ENCODE measurements around the gene KCP.

Gene KCP

DNA sequence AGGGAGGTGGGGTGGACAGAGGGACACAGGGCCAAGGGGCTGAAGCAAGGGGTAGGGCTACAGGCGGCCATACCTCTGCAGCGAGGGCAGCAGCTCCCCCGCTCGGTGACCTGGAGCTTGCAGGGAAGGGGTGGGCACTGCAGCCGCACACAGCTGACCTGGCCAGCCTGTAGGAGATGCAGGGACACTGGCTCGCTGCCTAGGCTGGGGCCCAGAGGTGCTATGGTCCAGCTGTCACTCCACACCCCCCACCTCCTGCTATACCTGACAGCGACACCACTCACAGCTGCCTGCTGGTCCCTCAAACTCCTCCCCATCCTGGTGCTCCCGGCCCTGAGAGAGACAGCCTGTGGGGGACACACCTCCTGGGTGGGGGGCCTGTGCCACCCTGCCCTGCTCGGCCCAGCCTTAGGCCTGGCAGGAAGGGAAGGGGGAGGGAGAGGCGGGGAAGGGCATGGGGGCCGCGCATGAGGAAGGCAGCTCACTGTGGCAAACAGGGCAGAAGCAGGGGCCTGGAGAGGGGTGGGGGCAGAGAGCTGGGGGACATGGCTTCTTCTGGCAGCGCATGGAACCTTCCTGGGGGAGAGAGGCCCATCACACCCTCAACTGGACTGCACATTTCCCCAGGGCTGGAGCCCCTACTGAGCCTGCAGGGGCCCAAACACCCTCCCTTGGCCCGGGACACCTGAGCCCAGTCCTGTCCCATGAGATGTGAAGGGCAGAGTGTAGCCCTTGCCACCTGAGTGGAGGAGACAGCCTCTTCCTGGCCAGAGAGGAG is 23.9 kb downstream of the KCP start:
- no peaks in the 10 kb centered on the region for H4K20me1 ChIP-seq (ENCODE audit: insufficient read depth, low read length)
- no peak for DNase-seq
- H3F3A ChIP-seq (ENCODE audit: insufficient read depth, low read length): no peaks in the 10 kb centered on the region
- no peak overlapping the region for H2AFZ ChIP-seq (ENCODE audit: low read length)
- peaks cover 5% of the 10 kb centered on the region for H3K4me1 ChIP-seq (ENCODE audit: low read length)
- no peak for TF ChIP-seq EZH2phosphoT487 (IDR thresholded peaks at IDR 0.05; ENCODE audit: low read length)
- TF ChIP-seq, protein P1, sequence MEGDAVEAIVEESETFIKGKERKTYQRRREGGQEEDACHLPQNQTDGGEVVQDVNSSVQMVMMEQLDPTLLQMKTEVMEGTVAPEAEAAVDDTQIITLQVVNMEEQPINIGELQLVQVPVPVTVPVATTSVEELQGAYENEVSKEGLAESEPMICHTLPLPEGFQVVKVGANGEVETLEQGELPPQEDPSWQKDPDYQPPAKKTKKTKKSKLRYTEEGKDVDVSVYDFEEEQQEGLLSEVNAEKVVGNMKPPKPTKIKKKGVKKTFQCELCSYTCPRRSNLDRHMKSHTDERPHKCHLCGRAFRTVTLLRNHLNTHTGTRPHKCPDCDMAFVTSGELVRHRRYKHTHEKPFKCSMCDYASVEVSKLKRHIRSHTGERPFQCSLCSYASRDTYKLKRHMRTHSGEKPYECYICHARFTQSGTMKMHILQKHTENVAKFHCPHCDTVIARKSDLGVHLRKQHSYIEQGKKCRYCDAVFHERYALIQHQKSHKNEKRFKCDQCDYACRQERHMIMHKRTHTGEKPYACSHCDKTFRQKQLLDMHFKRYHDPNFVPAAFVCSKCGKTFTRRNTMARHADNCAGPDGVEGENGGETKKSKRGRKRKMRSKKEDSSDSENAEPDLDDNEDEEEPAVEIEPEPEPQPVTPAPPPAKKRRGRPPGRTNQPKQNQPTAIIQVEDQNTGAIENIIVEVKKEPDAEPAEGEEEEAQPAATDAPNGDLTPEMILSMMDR (IDR thresholded peaks at IDR 0.05; ENCODE audit: low read length): no peak
- no peak for TF ChIP-seq EZH2 (optimal IDR thresholded peaks at IDR 0.05; ENCODE audit: low read depth, low read length)
- no peaks in the 10 kb centered on the region for H3K9me3 ChIP-seq (replicated peaks; ENCODE audit: insufficient read depth, low read length)
- no peaks in the 10 kb centered on the region for H3K9me2 ChIP-seq (replicated peaks; ENCODE audit: insufficient read depth, low read length)
- no peaks in the 10 kb centered on the region for H3K79me2 ChIP-seq (ENCODE audit: low read length)
- H3K4me3 ChIP-seq (ENCODE audit: low read length): no peak overlapping the region
- H3K27me3 ChIP-seq (replicated peaks; ENCODE audit: insufficient read depth, low read length): peaks cover 25% of the 10 kb centered on the region
- H3K27ac ChIP-seq (ENCODE audit: low read length): no peak overlapping the region
- no peak overlapping the region for H3K9ac ChIP-seq (ENCODE audit: low read length)
- H3K4me2 ChIP-seq (ENCODE audit: low read depth, low read length): no peak overlapping the region
- no peaks in the 10 kb centered on the region for H3K36me3 ChIP-seq (replicated peaks; ENCODE audit: insufficient read depth, low read length)

DNA sequence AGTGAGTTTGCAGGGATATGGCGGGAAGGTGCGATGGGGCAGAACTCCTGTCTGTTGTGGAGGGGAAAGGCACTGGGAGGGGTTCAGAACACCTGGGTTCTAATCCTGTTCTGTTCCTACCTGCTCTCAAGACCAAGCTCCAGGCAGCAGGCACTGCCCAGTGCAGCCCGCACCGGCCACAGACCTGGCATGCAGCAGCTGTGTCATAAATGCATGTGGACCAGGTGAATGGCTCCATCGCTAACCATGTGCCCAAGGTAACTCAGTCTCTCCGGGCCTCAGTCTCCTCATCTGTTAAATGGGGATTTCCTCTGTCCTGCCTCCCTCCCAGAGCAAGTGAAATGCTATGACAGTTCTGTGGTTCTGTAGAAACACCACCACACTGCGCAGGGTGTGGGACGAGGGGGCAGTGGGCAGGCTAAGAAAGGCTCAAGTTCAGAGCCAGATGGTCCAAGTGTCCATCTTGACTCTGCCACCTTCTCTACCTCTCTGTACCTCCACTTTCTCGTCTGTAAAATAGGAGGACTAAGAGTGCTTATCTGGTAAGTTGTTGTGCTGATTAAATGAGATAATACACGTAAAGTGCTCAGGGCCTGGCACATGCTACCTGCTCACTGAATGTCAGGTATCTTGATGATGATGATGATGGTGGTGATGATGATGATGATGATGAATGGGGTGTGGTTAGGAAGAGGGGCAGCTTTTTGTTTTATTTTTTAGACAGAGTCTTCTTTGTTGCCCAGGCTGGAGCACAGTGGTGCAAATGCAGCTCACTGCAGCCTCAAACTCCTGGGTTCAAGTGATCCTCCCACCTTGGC is 24.9 kb downstream of the KCP start:
- TF ChIP-seq, protein P1 (IDR thresholded peaks at IDR 0.05; ENCODE audit: low read length): no peak
- no peak for TF ChIP-seq EZH2 (optimal IDR thresholded peaks at IDR 0.05; ENCODE audit: low read depth, low read length)
- no peak for TF ChIP-seq EZH2phosphoT487 (IDR thresholded peaks at IDR 0.05; ENCODE audit: low read length)
- DNase-seq: no peak
- peaks cover 5% of the 10 kb centered on the region for H3K4me1 ChIP-seq (ENCODE audit: low read length)
- H3K9me2 ChIP-seq (replicated peaks; ENCODE audit: insufficient read depth, low read length): no peaks in the 10 kb centered on the region
- H3K9ac ChIP-seq (ENCODE audit: low read length): no peak overlapping the region
- H3K4me3 ChIP-seq (ENCODE audit: low read length): no peak overlapping the region
- H3K4me2 ChIP-seq (ENCODE audit: low read depth, low read length): no peak overlapping the region
- H3K27me3 ChIP-seq (replicated peaks; ENCODE audit: insufficient read depth, low read length): peaks cover 19% of the 10 kb centered on the region
- no peaks in the 10 kb centered on the region for H4K20me1 ChIP-seq (ENCODE audit: insufficient read depth, low read length)
- H2AFZ ChIP-seq (ENCODE audit: low read length): no peak overlapping the region
- H3K79me2 ChIP-seq (ENCODE audit: low read length): no peaks in the 10 kb centered on the region
- no peaks in the 10 kb centered on the region for H3K36me3 ChIP-seq (replicated peaks; ENCODE audit: insufficient read depth, low read length)
- no peaks in the 10 kb centered on the region for H3F3A ChIP-seq (ENCODE audit: insufficient read depth, low read length)
- H3K27ac ChIP-seq (ENCODE audit: low read length): no peak overlapping the region
- no peaks in the 10 kb centered on the region for H3K9me3 ChIP-seq (replicated peaks; ENCODE audit: insufficient read depth, low read length)

DNA sequence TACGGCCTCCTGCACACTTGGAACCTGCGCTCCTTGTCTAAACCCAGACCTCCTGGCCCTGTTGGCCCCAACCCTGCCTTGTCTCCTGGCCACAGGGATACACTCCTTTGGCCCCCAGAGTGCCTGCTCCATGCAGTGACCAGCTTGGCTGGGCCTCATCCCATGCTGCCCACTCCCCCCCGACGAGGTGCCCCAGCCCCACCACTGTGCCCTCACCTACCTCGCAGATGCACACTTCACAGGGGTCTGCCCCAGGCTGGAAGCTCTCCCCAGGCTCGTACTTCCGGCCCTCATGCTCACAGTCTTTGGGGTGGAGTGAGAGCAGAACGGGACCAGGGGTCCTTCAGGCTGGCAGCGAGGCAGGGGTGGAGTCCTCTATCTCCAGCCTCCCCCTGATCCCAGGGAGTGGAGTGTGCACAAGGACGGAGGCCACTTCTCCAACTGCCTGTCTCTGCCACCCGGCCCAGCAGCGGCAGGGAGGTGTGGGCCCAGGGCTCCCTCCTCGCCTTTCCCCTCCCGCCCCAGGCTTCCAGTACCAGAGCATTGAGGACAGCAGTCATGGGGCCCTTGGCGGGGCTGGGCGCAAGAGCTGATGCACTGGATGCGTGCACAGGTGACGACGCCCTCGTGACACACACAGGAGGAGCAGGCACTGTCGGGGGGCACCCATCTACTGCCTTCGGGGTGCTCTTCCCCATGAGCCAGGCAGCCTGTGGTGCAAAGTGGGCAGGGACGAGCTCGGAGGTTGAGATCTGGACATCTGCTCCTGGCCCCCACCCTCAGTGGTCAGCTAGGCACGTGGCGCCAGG is 25.7 kb downstream of the KCP start:
- no peaks in the 10 kb centered on the region for H3K9me3 ChIP-seq (replicated peaks; ENCODE audit: insufficient read depth, low read length)
- H3F3A ChIP-seq (ENCODE audit: insufficient read depth, low read length): no peaks in the 10 kb centered on the region
- H3K4me3 ChIP-seq (ENCODE audit: low read length): no peak overlapping the region
- H3K27me3 ChIP-seq (replicated peaks; ENCODE audit: insufficient read depth, low read length): peaks cover 13% of the 10 kb centered on the region
- no peaks in the 10 kb centered on the region for H3K79me2 ChIP-seq (ENCODE audit: low read length)
- no peak overlapping the region; the same call in 1 of the 2 replicates for H3K4me2 ChIP-seq (ENCODE audit: low read depth, low read length)
- H2AFZ ChIP-seq (ENCODE audit: low read length): peak overlapping the region; percentile 95
- TF ChIP-seq EZH2phosphoT487 (IDR thresholded peaks at IDR 0.05; ENCODE audit: low read length): no peak
- H3K9ac ChIP-seq (ENCODE audit: low read length): no peak overlapping the region
- no peaks in the 10 kb centered on the region for H3K9me2 ChIP-seq (replicated peaks; ENCODE audit: insufficient read depth, low read length)
- H3K36me3 ChIP-seq (replicated peaks; ENCODE audit: insufficient read depth, low read length): no peaks in the 10 kb centered on the region
- H4K20me1 ChIP-seq (ENCODE audit: insufficient read depth, low read length): no peaks in the 10 kb centered on the region
- H3K27ac ChIP-seq (ENCODE audit: low read length): no peak overlapping the region
- H3K4me1 ChIP-seq (ENCODE audit: low read length): peaks cover 5% of the 10 kb centered on the region
- no peak for DNase-seq

All from MM.1S (cell line).